CD4-positive, alpha-beta T cell treated with Interleukin-21 for 1 hour (primary cell): Measurements from ENCODE around the gene ANKRD30B.
"Not testable (repeated sequence)": the region's sequence is repeated elsewhere in the genome, so short reads cannot be mapped to it uniquely, and the experiment has no call there.

Experiments used
- DNase-seq: peaks from one replicate; pipeline ENCODE4 v3.0.0-alpha.2; 2020

Gene ANKRD30B, protein sequence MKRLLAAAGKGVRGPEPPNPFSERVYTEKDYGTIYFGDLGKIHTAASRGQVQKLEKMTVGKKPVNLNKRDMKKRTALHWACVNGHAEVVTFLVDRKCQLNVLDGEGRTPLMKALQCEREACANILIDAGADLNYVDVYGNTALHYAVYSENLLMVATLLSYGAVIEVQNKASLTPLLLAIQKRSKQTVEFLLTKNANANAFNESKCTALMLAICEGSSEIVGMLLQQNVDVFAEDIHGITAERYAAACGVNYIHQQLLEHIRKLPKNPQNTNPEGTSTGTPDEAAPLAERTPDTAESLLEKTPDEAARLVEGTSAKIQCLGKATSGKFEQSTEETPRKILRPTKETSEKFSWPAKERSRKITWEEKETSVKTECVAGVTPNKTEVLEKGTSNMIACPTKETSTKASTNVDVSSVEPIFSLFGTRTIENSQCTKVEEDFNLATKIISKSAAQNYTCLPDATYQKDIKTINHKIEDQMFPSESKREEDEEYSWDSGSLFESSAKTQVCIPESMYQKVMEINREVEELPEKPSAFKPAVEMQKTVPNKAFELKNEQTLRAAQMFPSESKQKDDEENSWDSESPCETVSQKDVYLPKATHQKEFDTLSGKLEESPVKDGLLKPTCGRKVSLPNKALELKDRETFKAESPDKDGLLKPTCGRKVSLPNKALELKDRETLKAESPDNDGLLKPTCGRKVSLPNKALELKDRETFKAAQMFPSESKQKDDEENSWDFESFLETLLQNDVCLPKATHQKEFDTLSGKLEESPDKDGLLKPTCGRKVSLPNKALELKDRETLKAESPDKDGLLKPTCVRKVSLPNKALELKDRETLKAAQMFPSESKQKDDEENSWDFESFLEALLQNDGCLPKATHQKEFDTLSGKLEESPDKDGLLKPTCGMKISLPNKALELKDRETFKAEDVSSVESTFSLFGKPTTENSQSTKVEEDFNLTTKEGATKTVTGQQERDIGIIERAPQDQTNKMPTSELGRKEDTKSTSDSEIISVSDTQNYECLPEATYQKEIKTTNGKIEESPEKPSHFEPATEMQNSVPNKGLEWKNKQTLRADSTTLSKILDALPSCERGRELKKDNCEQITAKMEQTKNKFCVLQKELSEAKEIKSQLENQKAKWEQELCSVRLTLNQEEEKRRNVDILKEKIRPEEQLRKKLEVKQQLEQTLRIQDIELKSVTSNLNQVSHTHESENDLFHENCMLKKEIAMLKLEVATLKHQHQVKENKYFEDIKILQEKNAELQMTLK (N-terminal part only)

DNA sequence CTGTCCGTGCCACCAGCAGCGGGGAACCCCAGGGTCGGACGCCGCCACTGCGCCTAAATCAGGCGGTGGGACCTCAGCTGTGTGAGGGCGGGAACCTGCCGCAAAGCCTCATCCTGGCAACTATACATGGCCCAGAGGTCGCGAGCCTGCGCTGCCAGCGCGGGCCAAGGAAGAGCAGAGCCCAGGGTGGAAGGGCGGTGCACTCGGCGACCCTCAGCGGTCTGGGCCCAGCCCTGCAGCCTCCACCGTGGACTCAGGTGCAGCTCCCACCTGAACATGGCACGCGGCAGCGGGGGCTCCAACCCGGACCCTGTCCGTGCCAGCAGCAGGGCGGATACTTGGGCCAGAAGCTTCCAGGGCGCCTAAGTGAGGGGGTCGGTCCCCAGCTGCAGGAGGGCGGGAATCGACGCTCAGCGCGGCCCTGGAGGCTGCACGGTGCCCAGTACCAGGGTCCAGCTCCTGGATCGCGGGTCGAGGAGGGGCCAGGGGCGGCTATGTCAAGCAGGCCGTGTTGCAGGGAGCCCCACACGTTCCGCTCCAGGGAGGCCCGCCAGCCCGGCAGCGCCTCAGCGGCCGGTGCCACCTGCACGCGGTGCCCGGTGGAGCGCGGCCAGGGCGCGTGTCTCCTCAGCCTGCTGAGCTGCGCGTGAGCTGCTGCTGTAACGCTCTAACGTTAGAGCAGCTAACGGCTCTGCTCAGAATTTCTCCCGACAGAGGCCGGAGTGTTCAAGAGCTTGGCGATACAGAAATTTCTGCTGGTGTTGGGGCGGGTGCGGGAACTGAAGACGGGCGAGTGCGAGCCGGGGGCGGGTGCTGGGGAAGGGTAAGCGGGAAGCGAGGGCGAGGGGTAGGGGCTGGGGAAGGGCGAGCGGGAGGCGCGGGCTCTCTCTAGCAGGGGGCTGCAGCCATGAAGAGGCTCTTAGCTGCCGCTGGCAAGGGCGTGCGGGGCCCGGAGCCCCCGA lies at the start of gene ANKRD30B:
Gene ANKRD30B, plus strand, starts transcription at position 660 of the 962 bp plus-strand sequence. Its CDS starts 248 bp downstream, at position 908.
- DNase-seq: no peak

DNA sequence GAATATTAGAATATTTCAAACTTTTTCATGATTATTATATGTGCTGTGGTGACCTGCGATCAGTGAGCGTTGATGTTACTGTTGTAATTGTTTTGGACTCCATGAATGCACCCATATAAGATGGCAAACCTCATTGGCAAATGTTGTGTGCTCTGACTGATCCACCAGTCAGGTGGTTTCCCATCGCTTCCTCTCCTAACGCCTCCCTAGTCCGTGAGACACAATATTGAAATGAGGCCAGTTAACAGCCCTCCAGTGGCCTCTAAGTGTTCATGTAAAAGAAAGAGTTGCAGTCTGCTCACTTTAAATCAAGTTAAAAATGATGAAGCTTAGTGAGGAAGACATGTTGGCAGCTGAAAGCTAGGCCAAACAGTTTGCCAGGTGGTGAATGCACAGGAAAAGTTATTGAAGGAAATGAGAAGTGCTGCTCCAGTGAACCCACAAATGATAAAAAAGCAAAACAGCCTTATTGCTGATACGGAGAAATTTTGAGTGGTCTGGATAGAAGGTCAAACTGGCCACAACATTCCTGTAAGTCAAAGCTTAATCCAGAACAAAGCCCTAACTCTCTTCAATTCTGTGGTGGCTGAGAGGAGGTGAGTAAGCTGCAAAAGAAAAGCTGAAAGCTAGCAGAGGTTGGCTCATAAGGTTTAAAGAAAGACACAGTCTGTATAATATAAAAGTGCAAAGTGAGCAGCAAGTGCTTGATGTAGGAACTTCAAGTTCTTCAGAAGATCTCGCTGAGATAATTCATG lies 46.5 kb upstream of the ANKRD30B start:
- DNase-seq: not testable (repeated sequence)

DNA sequence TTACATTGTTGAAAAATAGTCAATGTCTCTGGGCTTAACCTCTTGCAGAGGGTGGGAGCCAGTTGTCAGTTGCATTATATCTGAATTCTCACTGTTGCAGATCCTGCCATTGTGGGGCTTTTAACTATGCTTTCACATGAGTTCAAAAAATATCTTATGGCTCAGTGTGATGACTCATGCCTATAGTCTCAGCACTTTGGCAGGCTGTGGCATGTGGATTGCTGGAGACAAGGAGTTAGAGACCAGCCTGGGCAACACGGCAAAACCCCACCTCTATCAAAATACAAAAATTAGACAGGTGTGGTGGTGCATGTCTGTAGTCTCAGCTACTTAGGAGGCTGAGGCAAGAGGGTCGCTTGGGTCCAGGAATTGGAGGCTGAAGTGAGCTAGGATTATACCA lies 38.2 kb upstream of the ANKRD30B start:
- not testable (repeated sequence) for DNase-seq

DNA sequence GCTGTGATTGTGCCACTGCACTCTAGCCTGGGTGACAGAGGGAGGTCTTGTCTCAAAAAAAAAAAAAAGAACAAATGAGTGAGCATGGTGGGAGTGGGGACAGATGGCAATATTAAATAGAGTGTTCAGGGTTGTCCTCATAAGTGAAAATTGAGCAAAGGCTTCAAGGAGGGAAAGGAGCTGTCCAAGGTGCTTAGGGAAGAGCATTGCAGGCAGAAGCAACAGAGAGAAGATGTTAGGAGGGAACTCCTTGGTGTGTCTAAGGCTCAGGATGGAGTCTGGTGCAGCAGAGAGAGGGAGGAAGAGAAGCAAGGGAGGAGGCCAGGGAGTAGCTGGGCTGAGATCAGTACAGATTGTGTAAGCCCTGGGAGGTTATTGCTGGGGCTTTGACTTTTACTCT lies 26.4 kb upstream of the ANKRD30B start:
- DNase-seq: not testable (repeated sequence)

DNA sequence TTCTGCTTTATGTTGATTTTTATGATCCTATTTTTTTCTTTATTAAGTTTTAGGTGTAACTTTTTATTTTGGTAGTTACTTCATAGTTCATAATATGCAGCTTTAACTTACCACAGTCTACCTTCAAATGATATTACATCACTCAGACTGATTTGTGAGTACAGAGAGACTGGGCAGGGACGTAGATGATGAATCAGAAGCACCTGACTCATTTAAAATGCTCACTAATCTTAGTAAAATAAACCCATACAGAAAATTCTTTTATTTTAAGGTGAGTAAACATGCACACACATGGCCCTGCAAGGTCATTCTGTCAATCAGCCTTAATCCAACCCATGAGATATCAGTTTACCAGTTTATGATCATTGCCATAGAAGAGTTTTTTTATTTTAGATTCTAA lies 8.9 kb upstream of the ANKRD30B start:
- not testable (repeated sequence) for DNase-seq

DNA sequence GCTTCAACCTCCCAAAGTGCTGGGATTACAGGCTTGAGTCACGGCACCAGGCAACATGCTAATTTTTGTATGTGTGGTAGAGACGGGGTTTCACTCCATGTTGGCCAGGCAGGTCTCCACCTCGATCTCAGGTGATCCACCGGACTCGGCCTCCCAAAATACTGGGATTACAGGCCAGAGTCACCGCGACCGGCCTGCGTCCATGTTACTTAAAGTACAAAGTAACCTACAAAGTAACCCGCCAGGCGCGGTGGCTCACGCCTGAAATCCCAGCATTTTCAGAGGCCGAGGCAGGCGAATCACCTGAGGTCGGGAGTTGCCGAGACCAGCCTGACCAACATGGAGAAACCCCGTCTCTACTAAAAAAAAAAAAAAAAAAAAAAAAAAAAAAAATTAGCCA lies 1.1 kb upstream of the ANKRD30B start:
- no peak for DNase-seq

DNA sequence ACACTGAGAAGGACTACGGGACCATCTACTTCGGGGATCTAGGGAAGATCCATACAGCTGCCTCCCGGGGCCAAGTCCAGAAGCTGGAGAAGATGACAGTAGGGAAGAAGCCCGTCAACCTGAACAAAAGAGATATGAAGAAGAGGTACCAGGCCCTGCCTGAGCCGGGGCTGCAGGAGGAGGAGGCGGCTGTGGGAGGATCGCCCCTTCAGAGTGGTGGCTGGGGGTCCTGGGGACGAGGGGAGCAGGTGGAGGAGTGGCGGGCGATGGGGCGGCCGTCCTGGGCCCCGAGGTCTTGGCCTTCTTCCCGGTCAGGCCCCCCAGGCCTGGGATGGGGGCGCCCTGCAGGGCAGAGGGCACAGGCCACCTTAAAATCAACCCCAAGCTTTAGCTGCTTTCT lies 524 bp downstream of the ANKRD30B start:
- DNase-seq: no peak

DNA sequence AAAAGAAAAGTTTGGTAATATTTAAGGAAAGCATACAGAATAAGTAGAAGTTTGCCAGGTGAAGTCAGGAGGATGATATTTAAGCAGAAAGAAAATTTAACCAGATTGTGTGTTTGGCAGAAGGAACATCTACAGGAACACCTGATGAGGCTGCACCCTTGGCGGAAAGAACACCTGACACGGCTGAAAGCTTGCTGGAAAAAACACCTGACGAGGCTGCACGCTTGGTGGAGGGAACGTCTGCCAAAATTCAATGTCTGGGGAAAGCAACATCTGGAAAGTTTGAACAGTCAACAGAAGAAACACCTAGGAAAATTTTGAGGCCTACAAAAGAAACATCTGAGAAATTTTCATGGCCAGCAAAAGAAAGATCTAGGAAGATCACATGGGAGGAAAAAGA lies 15.6 kb downstream of the ANKRD30B start:
- not testable (repeated sequence) for DNase-seq

DNA sequence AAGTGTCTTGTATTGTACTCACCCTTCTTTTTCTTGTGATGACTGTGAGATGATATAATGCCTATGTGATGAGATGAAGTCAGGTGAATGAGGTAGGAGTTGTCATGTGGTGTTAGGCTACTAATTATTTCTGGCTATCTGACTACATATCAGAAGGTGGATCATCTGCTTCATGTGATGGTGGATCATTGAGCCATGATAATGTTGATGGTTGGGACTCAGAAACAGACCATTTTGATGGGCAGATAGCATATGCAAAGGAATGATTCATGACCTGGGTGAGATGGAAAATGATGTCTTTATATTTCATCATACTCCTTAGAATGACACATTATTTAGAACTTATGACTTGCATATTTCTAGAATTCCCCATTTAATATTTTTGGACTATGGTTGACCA lies 19.5 kb downstream of the ANKRD30B start:
- DNase-seq: no peak

DNA sequence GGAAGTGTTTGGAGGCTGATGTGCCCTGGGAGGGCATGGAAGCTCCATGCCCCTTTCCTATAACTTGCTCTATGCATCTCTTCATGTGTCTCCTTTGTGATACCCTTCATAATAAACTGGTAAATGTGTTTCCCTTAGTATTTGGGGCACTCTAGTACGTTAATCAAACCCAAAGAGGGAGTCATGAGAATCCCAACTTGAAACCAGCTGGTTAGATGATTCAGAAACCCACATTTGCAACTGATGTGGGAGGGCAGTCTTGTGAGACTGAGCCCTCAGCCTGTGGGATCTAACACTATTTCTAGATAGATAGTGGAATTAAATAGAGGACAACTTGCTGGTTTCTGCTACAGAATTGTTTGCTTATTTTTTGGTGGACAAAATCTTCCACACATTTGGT lies 20.3 kb downstream of the ANKRD30B start:
- no peak for DNase-seq

DNA sequence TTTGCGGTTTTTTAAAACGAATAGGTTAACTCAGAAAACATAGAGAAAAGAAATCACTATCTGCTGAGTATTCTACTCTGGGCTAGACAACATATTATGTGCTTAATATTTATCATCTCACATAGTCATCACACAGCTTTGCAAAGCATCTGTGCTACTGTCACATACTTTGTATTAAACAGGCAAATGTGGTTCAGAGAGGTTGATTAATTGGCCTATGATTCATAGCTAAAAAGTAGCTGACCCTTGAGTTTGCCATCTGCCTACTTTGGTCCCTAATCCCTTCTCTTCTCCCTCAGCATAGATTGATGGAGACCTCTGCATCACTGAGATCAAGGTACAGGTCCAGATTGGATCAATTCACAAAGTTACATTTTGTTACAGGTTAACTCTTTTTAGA lies 21.4 kb downstream of the ANKRD30B start:
- DNase-seq: no peak

DNA sequence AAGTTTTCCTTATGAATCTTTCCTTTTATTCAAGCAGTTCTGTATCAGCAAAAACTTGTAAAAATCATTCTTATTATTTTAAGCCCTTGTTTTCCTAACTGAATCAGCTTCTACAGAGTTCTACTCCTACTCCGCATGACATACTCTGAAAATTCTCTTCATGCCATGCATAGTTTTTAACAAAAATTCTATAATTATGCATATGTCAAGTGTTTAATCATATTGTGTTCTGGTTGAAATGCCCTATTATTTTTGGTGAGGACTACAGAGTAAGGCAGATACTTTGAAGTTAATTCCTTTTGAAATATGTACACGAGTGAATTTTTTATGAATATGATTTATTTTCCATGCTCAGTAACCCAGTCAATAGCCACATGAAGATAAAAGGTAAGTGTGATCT lies 28.8 kb downstream of the ANKRD30B start:
- DNase-seq: no peak

DNA sequence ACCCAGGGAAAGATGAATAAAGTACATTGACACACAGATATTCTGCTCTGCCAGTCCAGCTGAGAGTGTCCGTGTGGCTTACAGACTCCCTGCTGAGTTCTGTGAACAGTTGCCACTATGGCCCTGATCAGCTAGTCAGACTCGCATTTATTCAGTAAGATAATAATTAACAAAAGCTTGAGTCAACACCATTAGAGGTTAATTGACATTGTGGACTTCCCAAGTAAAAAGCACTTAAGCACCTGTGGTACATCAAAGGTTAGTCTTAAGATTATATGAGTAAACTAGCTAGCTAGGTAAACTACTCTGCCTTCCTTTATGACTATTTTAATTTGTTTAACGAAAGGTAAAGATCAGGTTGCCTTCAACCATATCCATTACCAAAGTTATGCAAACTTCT lies 33.7 kb downstream of the ANKRD30B start:
- no peak for DNase-seq

DNA sequence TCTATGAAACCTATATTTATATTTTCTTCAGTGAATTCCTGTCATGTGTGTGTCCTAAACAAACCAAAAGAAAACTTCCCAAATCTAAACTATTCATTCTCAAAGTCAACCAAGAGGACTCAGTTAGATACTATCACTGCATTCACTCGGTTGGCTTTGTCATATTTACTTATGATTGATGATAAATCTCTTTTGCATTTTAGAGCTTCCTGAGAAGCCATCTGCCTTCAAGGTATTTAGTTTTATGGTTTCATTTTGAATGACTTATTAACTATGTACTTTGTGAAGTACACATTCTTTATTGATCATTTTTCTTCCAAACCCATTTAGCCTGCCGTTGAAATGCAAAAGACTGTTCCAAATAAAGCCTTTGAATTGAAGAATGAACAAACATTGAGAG lies 36.2 kb downstream of the ANKRD30B start:
- DNase-seq: no peak

DNA sequence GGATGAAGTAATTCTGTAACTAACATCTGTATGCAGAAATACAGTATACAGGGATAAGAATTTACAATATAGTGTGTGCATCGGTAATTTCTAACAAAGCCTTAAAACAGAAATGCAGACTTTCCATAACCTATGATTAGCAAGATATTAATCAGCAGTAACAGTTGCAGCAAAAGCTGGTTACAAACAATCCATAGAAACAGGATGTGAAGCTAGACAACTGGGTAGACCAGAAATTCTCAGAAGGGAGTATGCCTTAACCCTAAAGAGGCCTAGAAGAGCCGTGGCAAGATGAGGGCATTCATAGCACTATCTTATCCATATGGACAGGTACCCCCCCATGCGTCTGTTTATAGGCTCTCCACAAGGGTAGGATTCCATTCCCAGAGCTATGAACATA lies 48.9 kb downstream of the ANKRD30B start:
- DNase-seq: not testable (repeated sequence)

DNA sequence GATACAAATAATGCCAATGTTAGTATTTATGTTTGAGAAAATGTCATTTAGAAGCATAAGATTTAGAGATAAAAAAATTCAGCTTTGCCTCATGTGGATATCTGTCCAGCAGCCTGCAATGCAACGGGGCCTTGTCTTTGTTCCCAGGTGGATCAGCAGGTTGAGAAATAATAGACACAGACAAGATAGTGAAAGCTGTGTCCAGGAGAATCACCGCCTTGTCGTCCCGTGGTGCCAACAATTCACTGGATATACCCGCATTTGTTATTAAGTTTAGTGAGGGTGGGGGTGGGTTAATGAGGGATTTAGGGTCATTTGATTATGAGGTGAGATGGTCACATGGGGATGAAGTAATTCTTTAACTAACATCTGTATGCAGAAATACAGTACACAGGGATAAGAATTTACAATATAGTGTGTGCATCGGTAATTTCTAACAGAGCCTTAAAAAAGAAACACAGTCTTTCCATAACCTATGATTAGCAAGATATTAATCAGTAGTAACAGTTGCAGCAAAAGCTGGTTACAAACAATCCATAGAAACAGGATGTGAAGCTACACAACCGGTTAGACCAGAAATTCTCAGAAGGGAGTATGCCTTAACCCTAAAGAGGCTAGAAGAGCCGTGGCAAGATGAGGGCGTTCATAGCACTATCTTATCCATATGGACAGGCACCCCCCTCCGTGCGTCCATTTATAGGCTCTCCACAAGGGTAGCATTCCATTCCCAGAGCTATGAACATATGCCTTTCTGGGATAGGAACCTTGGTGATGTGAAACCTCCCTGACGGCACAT lies 50.2 kb downstream of the ANKRD30B start:
- not testable (repeated sequence) for DNase-seq

DNA sequence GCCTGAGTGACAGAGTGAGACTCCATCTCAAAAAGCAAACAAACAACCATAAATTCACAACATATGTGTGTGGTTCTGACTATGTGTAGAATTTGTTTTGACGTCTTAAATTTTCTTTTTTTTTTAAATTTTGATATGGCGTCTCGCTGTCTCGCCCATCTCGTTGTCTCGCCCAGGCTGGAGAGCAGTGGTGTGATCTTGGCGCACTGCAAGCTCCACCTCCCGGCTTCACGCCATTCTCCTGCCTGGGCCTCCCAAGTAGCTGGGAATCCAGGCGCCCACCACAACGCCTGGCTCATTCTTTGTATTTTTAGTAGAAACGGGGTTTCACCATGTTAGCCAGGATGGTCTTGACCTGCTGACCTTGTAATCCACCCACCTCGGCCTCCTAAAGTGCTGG lies 63.1 kb downstream of the ANKRD30B start:
- not testable (repeated sequence) for DNase-seq

DNA sequence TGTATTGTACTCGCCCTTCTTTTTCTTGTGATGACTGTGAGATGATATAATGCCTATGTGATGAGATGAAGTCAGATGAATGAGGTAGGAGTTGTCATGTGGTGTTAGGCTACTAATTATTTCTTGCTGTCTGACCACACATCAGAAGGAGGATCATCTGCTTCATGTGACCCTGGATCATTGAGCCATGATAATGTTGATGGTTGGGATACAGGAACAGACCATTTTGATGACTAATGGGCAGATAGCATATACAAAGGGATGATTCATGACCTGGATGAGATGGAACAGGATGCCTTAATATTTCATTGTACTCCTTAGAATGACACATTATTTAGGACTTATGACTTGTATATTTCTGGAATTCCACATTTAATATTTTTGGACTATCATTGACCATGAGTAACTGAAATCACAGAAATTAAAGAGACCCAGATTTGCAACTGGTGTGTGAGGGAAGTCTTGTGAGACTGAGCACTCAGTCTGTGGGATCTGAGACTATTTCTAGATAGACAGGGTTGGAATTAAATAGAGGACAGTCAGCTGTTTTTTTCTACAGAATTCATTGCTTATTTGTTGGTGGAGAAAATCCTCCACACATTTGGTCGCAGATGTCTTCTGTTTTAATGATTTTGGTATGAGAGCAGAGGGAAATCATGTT lies 79.1 kb downstream of the ANKRD30B start:
- not testable (repeated sequence) for DNase-seq

DNA sequence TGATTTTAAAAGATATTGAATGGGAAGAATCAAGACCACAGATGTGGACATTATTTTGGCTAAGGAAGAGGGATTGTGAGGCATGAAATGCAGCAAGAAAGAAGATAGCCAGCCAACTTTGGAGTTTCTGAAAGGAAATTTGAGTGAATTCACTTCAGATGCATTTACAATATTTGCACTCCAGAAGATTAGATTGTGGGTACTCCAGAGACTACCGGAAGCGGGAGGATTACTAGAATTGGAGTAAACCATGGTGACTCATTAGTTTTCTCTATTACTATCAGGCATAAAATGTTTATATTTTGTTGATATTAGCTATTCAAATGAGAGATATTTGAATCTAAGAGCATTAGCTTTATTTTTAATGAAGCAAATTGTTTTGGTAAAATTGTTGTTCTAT lies 93.6 kb downstream of the ANKRD30B start:
- DNase-seq: not testable (repeated sequence)

DNA sequence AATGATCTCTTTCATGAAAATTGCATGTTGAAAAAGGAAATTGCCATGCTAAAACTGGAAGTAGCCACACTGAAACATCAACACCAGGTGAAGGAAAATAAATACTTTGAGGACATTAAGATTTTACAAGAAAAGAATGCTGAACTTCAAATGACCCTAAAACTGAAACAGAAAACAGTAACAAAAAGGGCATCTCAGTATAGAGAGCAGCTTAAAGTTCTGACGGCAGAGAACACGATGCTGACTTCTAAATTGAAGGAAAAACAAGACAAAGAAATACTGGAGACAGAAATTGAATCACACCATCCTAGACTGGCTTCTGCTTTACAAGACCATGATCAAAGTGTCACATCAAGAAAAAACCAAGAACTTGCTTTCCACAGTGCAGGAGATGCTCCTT lies 103.6 kb downstream of the ANKRD30B start:
- DNase-seq: not testable (repeated sequence)
